H9 (cell line): ENCODE measurements around the gene PNKP. TPM values are rescaled to one million over a fixed set of nuclear protein-coding genes. Genes with fewer than 3 reads are reported as not detected.
A peak's percentile ranks its signal among the peaks of the same experiment; 100 is the strongest.

Source experiments
- DNase-seq: peaks from one replicate; pipeline ENCODE4 v3.0.0-alpha.2; 2017
- H2AFZ ChIP-seq: one replicate; pipeline ENCODE4 v1.6.1; 2013; ENCODE audit warnings: mild to moderate bottlenecking, low read length, control low read depth, moderate library complexity
- H2AK5ac ChIP-seq: 2 replicates; pipeline ENCODE4 v1.6.1; 2013; ENCODE audit warnings: low read length, control low read depth, mixed read lengths; ENCODE audit not compliant: insufficient read length
- H2BK120ac ChIP-seq: one replicate; pipeline ENCODE4 v1.6.1; 2013; ENCODE audit warnings: low read depth, mild to moderate bottlenecking, low read length, control low read depth, inconsistent platforms; ENCODE audit not compliant: poor library complexity, severe bottlenecking
- H2BK12ac ChIP-seq: 2 replicates; pipeline ENCODE4 v1.6.1; 2013; ENCODE audit warnings: low read length, control low read depth, mixed read lengths, low read depth; ENCODE audit not compliant: insufficient read length
- H2BK15ac ChIP-seq: 2 replicates; pipeline ENCODE4 v1.6.1; 2013; ENCODE audit warnings: low read depth, low read length, control low read depth
- H2BK20ac ChIP-seq: one replicate; pipeline ENCODE4 v1.6.1; 2013; ENCODE audit warnings: low read depth, mild to moderate bottlenecking, low read length, control low read depth, inconsistent platforms; ENCODE audit not compliant: poor library complexity, severe bottlenecking
- H2BK5ac ChIP-seq: 2 replicates; pipeline ENCODE4 v1.6.1; 2013; ENCODE audit warnings: low read length, control low read depth, mixed read lengths; ENCODE audit not compliant: insufficient read length
- H3K14ac ChIP-seq: 2 replicates; pipeline ENCODE4 v1.6.1; 2013; ENCODE audit warnings: low read length, control low read depth; ENCODE audit not compliant: insufficient read depth
- H3K18ac ChIP-seq: 2 replicates; pipeline ENCODE4 v1.6.1; 2013; ENCODE audit warnings: low read depth, mild to moderate bottlenecking, mixed read lengths, low read length, control low read depth; ENCODE audit not compliant: insufficient read length
- H3K23ac ChIP-seq: 2 replicates; pipeline ENCODE4 v1.6.1; 2013; ENCODE audit warnings: low read length, control low read depth, mixed read lengths, low read depth; ENCODE audit not compliant: insufficient read length
- H3K23me2 ChIP-seq: 2 replicates; pipeline ENCODE4 v1.6.1; 2013; ENCODE audit warnings: low read depth, mild to moderate bottlenecking, mixed read lengths, low read length, control low read depth; ENCODE audit not compliant: insufficient read length, poor library complexity, severe bottlenecking
- H3K27ac ChIP-seq: 2 replicates; pipeline ENCODE4 v1.5.1; 2013; ENCODE audit warnings: low read length, control low read depth, mixed read lengths, low read depth; ENCODE audit not compliant: insufficient read length
- H3K27me3 ChIP-seq: 2 replicates; pipeline ENCODE4 v1.6.1; 2013; ENCODE audit warnings: low read length, control low read depth, inconsistent platforms; ENCODE audit not compliant: insufficient read depth
- H3K4ac ChIP-seq: 2 replicates; pipeline ENCODE4 v1.6.1; 2013; ENCODE audit warnings: low read depth, mild to moderate bottlenecking, control low read depth, inconsistent platforms, low read length, moderate library complexity
- H3K4me1 ChIP-seq: 2 replicates; pipeline ENCODE4 v1.6.1; 2013; ENCODE audit warnings: low read length, control low read depth, inconsistent platforms; ENCODE audit not compliant: insufficient read depth
- H3K4me2 ChIP-seq: 2 replicates; pipeline ENCODE4 v1.6.1; 2013; ENCODE audit warnings: low read length, control low read depth, mixed read lengths; ENCODE audit not compliant: insufficient read length, insufficient read depth
- H3K56ac ChIP-seq: 2 replicates; pipeline ENCODE4 v1.6.1; 2013; ENCODE audit warnings: low read depth, mild to moderate bottlenecking, mixed read lengths, low read length, control low read depth; ENCODE audit not compliant: insufficient read length
- H3K79me1 ChIP-seq: 2 replicates; pipeline ENCODE4 v1.6.1; 2013; ENCODE audit warnings: low read depth, mild to moderate bottlenecking, moderate library complexity, low read length, control low read depth, inconsistent platforms; ENCODE audit not compliant: insufficient read depth, poor library complexity, severe bottlenecking
- H3K79me2 ChIP-seq: 2 replicates; pipeline ENCODE4 v1.6.1; 2013; ENCODE audit warnings: low read length, control low read depth, inconsistent platforms; ENCODE audit not compliant: insufficient read depth
- H3K9ac ChIP-seq: 2 replicates; pipeline ENCODE4 v1.6.1; 2013; ENCODE audit warnings: low read length, control low read depth, mixed read lengths; ENCODE audit not compliant: insufficient read length; ENCODE audit errors: extremely low read depth
- H3K9me3 ChIP-seq: one replicate; pipeline ENCODE4 v1.6.1; 2013; ENCODE audit warnings: low read depth, low read length, inconsistent platforms; ENCODE audit not compliant: control insufficient read depth
- H3T11ph ChIP-seq: one replicate; pipeline ENCODE4 v1.6.1; 2013; ENCODE audit warnings: mild to moderate bottlenecking, low read length, control low read depth, inconsistent platforms
- H4K20me1 ChIP-seq: one replicate; pipeline ENCODE4 v1.6.1; 2013; ENCODE audit not compliant: control insufficient read depth, insufficient read length, insufficient read depth
- H4K5ac ChIP-seq: 2 replicates; pipeline ENCODE4 v1.6.1; 2013; ENCODE audit warnings: low read depth, mild to moderate bottlenecking, mixed read lengths, low read length, control low read depth; ENCODE audit not compliant: insufficient read length
- H4K8ac ChIP-seq: replicated peaks from 2 replicates; pipeline ENCODE4 v1.6.1; 2013; ENCODE audit warnings: low read length, control low read depth, mixed read lengths, low read depth; ENCODE audit not compliant: insufficient read length
- H4K91ac ChIP-seq: 2 replicates; pipeline ENCODE4 v1.6.1; 2013; ENCODE audit warnings: low read depth, mild to moderate bottlenecking, moderate library complexity, mixed read lengths, low read length, control low read depth; ENCODE audit not compliant: insufficient read length
- H3K27ac Mint-ChIP-seq, 3 experiments: 2 replicates in 2 of 3; 3 replicates in 1 of 3; pipeline ENCODE4 v1.8.0; 2020 to 2021; ENCODE audit warnings: mixed read lengths in 3 of 3, mild to moderate bottlenecking in 1 of 3, moderate library complexity in 1 of 3
- H3K27me3 Mint-ChIP-seq: 2 replicates; pipeline ENCODE4 v1.8.0; 2021; ENCODE audit warnings: low read depth, mild to moderate bottlenecking, moderate library complexity, mixed read lengths
- H3K36me3 Mint-ChIP-seq, 3 experiments: 2 replicates in 2 of 3; 3 replicates in 1 of 3; pipeline ENCODE4 v1.8.0; 2020 to 2021; ENCODE audit warnings: low read depth in 3 of 3, mixed read lengths in 3 of 3; ENCODE audit not compliant: insufficient read depth in 1 of 3
- H3K4me1 Mint-ChIP-seq, 2 experiments: 2 replicates each; pipeline ENCODE4 v1.8.0; 2020; ENCODE audit warnings: mixed read lengths in 2 of 2
- H3K4me3 Mint-ChIP-seq, 2 experiments: 2 replicates in 1 of 2; 3 replicates in 1 of 2; pipeline ENCODE4 v1.8.0; 2020 to 2021; ENCODE audit warnings: mild to moderate bottlenecking in 2 of 2, mixed read lengths in 2 of 2, moderate library complexity in 1 of 2
- H3K9me3 Mint-ChIP-seq, 2 experiments: 2 replicates in 1 of 2; 3 replicates in 1 of 2; pipeline ENCODE4 v1.8.0; 2020; ENCODE audit warnings: mild to moderate bottlenecking in 2 of 2, mixed read lengths in 2 of 2, moderate library complexity in 1 of 2
- WGBS: extraction: QIAGEN DNeasy Blood & Tissue Kit; methylation state at CpG from one replicate; pipeline ENCODE4 v1.1.7; 2013; ENCODE audit warnings: missing lambda C conversion rate, low lambda C conversion rate, mixed read lengths; ENCODE audit not compliant: insufficient read length; ENCODE audit errors: extremely low coverage; 5-methylcytosine and 5-hydroxymethylcytosine counted together
- total RNA-seq: library from RNA; stranded (reverse); gene quantifications from 2 replicates; pipeline ENCODE4 v1.2.1, GENCODE V29; 2021
- TF ChIP-seq, protein P1 (sequence below): fragments of 200-600 bp; sonication (generic); conservative IDR thresholded peaks from 3 replicates; pipeline ENCODE4 v1.8.0; 2021; ENCODE audit warnings: antibody characterized with exemption, mild to moderate bottlenecking

PNKP gene
- total RNA-seq, 1 experiment from 2014 or later: 157 TPM

GRCh38 chr19:49863935-49864320 lies 3.4 kb downstream of the PNKP start:
- no peak overlapping the region for H2BK20ac ChIP-seq
- H3K9me3 ChIP-seq: no peaks in the 10 kb centered on the region
- H3K27ac ChIP-seq: no peak overlapping the region
- no peak overlapping the region for H3K4ac ChIP-seq
- H3K9ac ChIP-seq: no peak overlapping the region
- H2AK5ac ChIP-seq: no peak overlapping the region
- H3K23ac ChIP-seq: no peak overlapping the region
- H4K5ac ChIP-seq: no peak overlapping the region
- no peak overlapping the region for H3T11ph ChIP-seq
- no peak overlapping the region for H3K14ac ChIP-seq
- TF ChIP-seq, protein P1, sequence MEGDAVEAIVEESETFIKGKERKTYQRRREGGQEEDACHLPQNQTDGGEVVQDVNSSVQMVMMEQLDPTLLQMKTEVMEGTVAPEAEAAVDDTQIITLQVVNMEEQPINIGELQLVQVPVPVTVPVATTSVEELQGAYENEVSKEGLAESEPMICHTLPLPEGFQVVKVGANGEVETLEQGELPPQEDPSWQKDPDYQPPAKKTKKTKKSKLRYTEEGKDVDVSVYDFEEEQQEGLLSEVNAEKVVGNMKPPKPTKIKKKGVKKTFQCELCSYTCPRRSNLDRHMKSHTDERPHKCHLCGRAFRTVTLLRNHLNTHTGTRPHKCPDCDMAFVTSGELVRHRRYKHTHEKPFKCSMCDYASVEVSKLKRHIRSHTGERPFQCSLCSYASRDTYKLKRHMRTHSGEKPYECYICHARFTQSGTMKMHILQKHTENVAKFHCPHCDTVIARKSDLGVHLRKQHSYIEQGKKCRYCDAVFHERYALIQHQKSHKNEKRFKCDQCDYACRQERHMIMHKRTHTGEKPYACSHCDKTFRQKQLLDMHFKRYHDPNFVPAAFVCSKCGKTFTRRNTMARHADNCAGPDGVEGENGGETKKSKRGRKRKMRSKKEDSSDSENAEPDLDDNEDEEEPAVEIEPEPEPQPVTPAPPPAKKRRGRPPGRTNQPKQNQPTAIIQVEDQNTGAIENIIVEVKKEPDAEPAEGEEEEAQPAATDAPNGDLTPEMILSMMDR: no peak
- no peaks in the 10 kb centered on the region for H3K27me3 ChIP-seq
- H3K27ac Mint-ChIP-seq: no peak overlapping the region; a peak in 1 of 7 replicates
- H3K18ac ChIP-seq: no peak overlapping the region
- H3K4me1 Mint-ChIP-seq: peaks cover 23 to 42% of the 10 kb centered on the region in 2 experiments
- no peak overlapping the region for H2BK12ac ChIP-seq
- peaks cover 1% of the 10 kb centered on the region for H3K27me3 Mint-ChIP-seq
- peaks cover 28 to 64% (median 48%) of the 10 kb centered on the region in 3 experiments for H3K36me3 Mint-ChIP-seq
- peak overlapping the region in 1 of 2 experiments; percentile 12; a peak in 2 of 5 replicates for H3K4me3 Mint-ChIP-seq
- no peaks in the 10 kb centered on the region for H4K20me1 ChIP-seq
- H3K56ac ChIP-seq: no peak overlapping the region
- no peak overlapping the region for H3K4me2 ChIP-seq
- H4K91ac ChIP-seq: no peak overlapping the region
- H3K4me1 ChIP-seq: no peaks in the 10 kb centered on the region
- no peak overlapping the region for H2BK120ac ChIP-seq
- DNase-seq: no peak
- no peak overlapping the region for H2BK15ac ChIP-seq
- peaks cover 8% of the 10 kb centered on the region for H3K23me2 ChIP-seq
- peaks cover 0 to 4% of the 10 kb centered on the region in 2 experiments; a peak in 1 of 5 replicates for H3K9me3 Mint-ChIP-seq
- no peak overlapping the region for H2AFZ ChIP-seq
- no peaks in the 10 kb centered on the region; the same call in 1 of the 2 replicates for H3K79me2 ChIP-seq
- no peak overlapping the region for H4K8ac ChIP-seq
- H2BK5ac ChIP-seq: no peak overlapping the region
- no CpG with 5 or more reads among the region's 17 CpGs for WGBS
- peaks cover 5% of the 10 kb centered on the region for H3K79me1 ChIP-seq
